HG03558 (cell line): ENCODE data around the gene CFAP410.

Source experiments
- ATAC-seq: cut with Tn5 transposase; IDR thresholded peaks from one replicate; pipeline ENCODE4 v1.9.1; 2021; ENCODE audit warnings: moderate number of reproducible peaks; ENCODE audit not compliant: unreplicated experiment; ENCODE audit errors: extremely low read depth

The CFAP410 gene

DNA sequence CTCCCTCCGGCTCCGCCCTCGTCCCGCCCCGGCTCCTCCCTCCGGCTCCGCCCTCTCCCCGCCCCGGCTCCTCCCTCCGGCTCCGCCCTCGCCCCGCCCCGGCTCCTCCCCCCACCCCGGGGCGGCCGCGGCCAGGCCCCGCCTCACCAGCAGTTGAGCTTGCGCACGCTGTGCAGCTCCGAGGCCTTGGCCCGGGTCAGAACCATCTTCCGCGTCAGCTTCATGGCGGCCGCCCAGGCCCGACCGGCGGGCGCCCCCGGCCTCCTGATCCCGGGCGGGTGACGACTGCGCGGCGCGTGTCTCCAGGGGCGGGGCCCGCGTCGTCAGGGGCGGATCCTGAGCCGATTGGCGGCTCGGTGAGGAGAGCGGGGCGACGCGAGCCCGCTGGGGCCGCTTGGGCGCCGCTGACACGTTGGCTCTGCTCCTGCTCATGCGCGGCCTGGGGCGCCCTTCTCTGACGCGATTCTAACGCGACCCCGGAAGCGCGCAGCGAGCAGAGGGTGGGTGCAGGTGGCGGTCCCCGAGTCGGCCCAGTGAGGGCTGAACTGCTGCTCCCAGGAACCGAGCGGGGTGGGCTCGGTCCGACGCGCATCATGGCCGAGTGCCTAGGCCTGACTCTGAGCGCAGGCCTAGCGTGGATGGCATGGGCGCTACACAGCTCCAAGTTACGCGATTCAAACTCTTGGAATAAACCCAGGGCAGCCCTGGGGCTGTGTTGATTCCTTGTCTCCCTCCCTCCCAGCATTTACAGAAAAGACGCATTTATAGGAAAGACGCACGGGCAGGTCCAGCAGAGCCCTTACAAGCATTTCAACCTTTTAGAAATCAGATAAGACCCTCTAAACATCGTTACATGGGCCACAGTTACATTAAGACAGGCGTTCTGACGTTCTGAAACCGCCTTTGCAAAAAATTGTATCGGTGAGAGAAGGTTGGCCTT lies at the start of gene CFAP410:
Gene CFAP410, minus strand, starts transcription at position 420 of the 940 bp plus-strand sequence. Its CDS starts 196 bp downstream, at position 224.
- ATAC-seq, result peak; percentile 73

DNA sequence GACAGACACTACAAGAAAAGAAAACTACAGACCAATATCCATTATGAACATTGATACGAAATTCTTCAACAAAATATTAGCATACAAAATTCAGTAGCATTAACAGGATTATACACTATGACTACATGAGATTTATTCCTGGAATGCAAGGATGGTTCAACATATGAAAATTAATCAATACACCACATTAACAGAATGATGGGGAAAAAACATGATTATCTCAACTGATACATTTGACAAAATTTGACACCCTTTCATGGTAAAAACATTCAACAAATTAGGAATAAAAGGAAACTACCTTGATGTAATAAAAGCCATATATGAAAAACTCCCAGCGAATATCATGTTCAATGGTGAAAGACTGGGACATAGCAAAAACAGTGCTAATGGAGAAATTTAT lies 45.8 kb upstream of the CFAP410 start:
- no peak for ATAC-seq

DNA sequence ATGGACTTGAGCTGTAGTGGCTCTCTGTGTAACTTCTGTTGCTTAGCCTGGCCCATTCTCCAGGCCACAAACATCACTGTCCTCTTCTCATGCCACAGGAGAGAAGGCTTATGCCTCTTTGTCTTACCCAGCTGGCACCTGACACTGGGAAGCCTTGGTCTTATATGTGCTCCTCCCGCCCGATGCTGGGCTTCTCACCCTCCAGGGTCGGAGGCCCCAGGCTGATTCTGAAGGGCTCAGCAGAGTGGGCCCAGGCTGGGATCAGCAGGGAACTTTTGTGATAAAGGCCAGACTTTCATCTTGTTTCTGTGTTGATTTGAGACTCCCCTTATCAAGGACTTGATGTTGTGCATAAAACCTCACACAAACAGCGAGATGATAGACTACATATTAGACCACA lies 44.0 kb upstream of the CFAP410 start:
- ATAC-seq, result no peak

DNA sequence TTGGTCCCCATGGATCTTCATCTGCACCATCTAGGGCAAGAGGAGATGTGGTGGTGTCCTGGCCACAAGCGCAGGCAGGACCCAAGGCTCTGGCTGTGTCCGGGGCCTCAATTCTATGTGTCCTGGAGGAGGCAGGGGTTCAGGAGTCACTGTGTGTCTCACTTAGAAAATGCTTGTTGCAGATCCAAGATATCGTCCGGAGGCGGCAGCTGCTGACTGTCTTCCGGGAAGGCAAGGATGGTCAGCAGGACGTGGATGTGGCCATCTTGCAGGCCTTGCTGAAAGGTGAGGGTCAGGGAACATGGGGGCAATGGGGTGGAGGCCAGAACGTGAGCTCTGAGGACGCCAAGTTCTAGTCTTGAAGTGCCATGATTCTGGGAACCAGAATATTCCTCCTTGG lies 43.3 kb upstream of the CFAP410 start:
- no peak for ATAC-seq

DNA sequence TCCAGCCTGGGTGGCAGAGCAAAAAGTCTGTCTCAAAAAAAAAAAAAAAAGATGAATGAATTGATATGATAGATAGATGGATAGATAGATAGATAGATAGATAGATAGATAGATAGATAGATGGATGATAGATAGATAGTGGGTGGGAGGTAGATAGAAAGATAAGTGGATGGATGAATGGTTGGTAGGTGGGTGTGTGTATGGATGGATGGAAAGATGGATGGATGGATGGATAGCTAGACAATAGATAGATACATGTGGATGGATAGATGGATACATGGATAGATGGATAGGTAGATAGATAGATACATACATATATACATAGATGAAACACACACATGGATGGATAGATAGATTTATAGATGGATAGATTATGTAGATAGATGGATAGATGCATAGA lies 42.7 kb upstream of the CFAP410 start:
- no peak for ATAC-seq

DNA sequence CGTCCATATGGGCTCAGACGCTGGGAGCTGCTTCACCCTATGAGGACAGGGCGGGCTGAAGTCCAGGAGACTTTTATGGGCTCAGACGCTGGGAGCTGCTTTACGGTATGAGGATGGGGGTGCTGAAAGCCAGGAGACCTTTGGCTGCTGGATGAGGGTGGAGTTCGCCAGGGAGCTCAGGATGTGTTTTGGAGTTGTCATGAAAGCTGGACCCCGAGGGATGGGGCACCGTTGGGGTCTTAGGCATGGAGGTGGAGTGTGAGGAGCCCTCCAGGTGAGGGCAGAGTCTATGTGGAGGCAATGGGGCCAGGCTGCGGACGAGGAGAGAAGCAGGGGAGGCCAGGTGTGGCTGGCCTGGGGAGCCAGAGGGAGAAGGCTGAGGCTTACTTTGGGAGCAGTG lies 41.7 kb upstream of the CFAP410 start:
- ATAC-seq, result no peak

DNA sequence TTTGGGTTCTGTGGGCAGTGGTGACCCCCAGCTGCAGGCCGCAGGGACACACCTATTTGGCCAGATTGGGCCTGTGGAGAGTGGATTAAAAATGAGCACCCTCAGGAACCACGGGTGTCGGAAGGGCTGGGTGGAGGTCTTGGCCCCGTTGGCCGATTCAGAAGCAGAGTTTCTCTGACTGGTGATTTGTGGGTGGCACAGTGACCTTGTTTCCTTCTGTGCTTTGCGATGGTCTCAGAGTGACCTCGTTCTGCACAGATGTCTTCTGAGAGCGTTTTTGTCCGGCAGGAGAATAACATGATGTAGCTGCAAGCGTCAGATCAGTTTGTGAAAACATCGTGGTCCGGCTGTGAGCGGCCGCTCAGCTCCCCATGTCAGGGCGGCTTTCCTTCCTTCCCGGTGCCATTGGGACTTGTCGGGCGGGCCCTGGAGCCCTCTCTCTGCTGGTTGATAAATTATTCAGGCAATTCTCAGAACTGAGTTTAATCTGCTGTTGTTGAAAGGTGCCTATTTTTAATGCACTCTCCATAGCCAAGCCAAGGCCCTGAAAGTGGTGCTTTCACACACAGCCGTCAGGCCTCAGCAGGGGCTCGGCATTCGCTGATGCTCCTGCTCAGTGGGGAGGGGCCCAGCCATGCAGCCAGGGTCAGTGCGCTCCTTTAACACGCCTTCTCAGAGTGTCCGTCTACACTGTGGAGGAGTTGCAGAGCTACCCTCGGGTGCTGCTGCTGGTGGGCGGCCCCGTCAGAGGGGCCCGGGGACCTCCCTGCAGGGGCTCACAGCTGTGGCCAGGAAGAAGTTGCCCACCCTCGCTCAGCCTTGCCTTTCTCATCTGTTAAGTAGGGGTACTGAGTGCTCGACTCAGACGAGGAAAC lies 41.0 kb upstream of the CFAP410 start:
- ATAC-seq, result no peak

DNA sequence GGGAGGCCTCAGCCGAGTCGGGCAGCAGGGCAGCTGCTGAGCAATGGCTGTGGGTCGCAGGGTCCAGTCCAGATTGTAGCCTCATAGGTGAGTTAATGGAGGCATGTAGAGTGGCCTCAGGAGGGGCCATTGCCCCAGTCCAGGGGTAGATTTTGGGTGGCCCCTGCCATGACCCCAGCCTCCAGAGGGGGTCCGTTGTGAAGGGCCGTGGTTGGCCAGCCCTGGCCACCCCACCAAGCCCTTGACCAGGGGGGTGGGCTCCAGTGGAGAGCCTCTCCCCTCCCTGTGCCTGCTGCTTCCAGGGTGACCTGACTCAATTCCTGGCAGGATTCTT lies 40.3 kb upstream of the CFAP410 start:
- no peak for ATAC-seq

DNA sequence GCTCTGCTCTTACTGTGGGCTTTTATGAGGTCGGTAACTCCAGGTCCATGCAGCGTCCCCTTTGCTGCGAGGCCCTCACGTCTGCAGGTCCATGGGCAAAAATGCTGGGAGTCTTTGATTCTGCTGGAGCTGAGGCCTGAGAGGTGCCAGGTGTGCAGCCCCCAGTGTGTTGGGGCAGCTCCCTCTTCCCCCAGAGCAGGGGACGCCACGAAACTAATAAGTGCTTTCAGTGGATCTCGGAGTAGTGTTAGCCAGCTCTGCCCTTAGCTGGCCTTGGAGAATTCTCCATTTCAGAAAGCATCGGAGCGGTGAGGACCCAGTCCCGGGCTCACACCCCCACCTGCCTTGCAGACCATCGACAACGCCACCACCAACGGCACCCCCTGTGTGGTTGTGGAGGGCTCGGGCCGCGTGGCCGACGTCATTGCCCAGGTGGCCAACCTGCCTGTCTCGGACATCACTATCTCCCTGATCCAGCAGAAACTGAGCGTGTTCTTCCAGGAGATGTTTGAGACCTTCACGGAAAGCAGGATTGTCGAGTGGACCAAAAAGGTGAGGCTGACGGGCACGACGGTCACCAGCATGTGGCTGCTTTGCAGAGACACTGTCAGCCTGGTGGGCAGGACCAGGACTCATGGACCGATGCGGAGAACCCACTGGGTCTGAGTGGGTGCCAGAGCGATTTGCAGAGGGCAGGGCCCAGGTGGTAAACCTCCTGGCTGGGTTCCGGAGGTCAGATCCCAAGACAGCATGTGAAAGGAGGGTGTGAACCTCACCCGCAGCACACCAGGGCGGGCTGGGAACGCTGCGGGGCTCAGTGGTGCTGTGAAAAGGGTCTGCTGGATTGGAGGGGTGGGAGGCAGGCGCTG lies 39.7 kb upstream of the CFAP410 start:
- ATAC-seq, result no peak

DNA sequence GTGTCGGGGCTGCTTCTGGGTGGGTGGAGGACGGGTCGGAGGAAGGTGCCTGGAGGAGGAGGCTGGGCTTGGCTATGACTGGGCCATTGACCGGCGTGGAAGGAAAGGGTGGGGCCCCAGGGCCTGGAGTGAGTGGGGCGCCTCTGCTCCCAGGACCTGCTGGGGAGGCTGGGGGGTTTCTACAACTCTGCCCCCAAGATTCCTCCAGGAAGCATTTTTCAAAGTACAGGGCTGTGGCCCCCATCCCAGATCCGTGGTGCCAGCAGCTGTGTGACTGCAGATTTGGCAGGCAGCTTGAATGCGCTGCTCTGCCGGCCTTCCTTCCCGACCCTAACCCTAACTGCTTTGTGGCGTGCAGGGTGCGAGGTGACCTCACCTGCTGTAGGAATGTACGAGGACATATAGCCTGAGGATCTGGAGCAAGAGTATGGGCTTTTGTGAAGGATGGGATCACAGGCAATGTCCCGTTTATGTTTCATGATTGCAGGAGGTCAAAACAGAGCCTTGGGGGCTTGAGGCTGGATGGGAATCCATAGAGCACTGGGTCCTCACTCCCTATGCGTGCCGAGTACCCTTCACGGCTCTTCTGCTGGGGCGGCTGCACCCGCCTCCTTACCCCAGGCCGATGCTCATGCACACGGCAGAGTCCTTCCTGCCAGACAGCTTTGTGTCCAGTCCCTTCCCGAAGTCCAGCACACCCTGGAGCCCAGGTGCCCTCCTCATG lies 38.9 kb upstream of the CFAP410 start:
- no peak for ATAC-seq

DNA sequence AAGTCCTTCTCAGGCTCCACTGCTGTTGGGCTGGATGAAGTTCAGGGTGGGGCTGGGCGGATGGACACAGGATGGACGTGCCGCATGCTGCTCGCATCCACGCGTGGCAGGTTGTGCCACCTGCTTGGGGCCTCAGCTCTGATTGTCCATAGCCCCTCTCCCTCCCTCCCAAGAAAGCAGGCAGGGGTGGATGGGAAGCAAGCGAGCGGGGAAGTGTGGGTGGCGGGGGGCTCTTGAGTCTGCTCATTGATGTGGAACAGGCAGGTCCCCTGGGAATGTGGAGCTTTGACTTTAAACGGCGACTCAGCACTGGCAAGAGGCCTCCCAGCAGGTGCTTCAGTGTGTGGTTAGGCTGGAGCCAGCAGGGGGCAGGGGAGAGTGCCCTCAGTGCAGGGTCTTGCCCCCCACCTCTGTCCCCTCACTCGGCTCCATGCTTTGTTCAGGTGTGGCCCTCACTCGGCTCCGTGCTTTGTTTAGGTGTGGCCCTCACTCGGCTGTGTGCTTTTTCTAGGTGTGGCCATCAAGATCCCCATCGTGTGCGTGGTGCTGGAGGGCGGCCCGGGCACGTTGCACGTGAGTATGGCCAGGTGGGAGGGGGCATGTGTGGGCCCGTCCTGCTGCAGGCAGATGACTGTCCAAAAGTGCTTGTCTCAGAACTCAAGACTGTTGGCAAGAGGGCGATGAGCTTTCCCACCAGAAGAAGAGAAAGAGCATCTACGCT lies 38.2 kb upstream of the CFAP410 start:
- no peak for ATAC-seq

DNA sequence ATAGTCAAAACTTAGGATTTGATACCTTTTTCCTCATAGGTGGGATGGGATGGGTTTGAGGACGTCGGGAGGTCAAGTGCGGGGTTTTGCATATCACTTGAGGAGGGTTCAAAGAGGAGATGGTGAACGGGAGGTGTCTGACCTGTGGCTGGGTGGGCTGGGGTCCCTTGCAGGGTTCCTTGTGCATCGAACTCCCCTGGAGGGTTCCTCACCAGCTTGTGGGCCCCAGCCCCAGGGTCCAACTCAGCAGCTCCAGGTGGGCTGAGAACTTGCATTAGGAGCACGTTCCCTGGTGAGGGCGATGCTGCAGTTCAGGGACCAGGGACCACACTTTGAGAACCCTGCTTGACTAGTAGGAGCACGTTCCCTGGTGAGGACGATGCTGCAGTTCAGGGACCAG lies 37.4 kb upstream of the CFAP410 start:
- ATAC-seq, result no peak

DNA sequence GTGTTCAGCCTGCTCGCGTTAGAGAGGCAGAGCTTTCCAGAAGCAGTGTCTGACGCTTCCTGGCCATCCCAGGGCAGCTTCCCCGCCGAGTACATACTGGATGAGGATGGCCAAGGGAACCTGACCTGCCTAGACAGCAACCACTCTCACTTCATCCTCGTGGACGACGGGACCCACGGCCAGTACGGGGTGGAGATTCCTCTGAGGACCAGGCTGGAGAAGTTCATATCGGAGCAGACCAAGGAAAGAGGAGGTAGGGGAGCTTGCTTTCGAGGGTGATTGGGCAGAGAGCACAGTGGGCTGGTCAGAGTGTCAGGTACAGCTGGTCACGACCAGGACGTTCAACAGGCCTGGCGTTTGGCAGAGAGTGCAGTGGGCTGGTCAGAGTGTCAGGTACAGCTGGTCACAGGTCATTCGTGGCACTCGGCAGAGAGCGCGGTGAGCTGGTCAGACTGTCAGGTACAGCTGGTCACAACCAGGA lies 36.6 kb upstream of the CFAP410 start:
- ATAC-seq, result no peak

DNA sequence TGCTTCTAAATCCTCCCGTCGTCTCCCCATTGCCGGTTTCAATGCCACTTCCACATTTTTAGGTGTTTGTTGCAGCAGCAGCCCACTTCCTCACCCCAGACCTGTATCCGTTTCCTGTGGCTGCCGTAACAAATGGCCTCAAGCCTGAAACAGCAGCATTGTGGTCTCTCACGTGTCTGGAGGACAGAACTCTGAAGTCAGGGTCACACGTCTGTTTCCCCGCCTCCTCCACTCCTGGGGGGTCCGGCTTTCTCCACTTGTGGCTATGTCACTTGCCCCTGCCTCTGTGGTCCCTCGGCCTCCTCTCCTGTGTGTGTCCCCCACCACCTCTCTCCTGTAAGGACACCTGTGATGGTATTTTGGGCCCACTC lies 36.1 kb upstream of the CFAP410 start:
- no peak for ATAC-seq

DNA sequence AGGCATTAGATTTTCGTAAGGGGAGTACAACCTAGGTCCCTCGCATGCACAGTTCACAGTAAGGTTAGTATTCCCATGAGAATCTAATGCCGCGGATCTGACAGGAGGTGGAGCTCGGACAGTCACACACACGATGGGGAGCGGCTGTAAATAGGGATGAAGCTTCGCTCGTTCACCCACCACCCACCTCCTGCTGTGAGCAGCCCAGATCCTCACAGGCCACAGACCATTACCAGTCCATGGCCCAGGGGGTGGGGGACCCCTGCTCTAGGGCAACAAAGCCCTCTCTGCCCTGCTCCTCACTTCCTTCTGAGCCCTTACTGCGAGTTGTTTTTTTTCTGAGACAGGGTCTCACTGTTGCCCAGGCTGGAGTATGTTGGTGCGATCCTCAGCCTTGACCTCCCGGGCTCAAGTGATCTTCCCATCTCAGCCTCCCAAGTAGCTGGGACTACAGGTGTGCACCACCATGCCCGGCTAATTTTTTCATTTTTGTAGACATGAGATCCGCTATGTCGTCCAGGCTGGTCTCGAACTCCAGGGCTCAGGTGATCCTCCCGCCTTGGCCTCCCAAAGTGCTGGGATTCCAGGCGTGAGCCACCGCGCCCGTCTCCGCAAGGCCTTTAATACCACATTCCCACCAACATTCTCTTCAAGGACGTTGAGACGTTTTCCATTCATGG lies 35.6 kb upstream of the CFAP410 start:
- ATAC-seq, result no peak

DNA sequence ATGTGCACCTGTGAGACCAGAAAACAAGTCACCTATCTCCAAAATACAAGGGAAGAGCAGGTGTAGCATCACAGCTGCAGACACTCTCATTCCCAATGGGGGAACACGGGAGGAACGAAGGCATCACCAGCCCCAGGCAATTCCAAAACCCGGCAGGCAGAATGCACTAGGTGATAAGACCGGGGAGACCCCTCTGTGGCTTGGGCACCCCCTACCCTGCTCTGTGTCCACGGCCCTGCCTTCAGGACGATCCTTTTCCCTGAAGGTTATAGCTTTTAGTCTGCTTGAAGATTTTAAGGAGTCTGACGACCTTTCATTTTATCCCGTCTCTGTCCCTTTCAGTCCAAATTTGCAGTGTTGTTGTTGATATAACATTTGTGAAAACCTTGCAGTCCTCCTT lies 33.4 kb upstream of the CFAP410 start:
- ATAC-seq, result no peak

DNA sequence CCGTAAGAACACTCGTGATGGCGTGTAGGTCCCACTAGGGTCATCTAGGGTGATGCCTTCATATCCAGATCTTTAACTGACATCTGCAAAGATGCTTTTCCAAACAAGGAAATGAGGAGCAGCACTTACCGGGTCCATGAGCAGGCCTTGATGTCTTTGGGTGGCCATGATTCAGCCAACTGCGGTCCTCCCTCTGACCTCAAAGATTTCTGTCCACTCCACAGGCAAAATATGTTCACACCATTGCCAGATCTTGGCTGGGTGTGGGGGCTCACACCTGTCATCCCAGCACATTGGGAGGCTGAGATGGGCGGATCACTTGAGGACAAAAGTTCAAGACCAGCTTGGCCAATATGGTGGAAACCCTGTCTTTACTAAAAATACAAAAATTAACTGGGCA lies 32.4 kb upstream of the CFAP410 start:
- ATAC-seq, result no peak

DNA sequence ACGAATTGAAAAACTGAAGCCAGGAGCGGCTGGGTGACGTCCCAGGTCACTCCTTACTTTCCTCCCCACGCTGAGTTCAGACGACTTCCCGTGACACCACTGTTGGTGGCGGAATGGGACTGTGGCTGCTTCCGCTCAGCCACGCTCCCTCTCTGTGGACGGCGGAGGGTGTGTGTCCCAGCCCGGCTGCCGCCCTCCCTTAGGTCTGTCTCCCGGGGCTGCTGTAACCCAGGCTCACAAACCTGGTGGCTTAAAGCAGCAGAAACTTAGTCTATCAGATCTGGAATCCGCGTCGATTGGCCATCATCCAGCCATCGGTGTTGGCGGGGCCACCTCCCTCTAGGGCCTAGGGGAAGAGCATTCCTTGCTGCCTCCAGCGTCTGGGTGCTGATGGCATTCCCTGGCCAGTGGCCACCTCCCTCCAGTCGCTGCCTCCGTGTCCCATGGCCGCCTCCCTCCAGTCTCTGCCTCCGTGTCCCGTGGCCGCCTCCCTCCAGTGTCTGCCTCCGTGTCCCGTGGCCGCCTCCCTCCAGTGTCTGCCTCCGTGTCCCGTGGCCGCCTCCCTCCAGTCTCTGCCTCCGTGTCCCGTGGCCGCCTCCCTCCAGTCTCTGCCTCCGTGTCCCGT lies 31.7 kb upstream of the CFAP410 start:
- ATAC-seq, result no peak
